ENCODE measurements around the gene VWA5B1. TPM values are rescaled to one million over a fixed set of nuclear protein-coding genes. Genes with fewer than 3 reads are reported as not detected.

The VWA5B1 gene
- total and polyA plus RNA-seq, 2 donors (not counting 3 experiments of a cell fraction or from before 2014, with no cell fraction given), result not detected

DNA sequence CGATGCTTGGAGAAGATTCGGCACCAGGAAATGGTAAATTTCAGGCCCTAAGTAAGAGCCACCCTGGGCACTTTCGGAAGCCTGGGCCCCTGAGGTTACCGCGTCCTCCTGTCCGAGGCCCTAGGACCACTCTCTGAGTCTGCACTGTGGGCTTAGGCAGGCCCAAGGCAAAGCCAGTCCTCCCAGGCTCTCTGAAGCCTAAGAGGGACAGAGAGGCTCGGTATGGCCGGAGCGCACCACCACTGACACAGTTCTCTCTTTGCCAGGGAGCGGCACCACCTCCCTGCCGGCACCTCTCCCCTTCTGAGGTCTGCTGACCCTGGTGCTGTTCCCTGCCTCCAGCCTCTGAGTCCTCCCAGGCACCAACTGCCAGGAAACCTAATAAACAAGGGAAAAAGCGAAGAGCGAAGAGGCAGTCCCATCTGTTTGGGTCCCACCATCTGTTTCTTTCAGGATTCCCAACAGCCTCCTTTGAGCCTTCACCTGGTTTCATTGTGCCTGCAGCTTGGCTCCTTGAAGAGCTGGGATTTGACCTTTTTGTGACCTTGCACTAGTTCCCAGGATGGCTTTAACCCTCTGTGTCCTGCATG, 57.7 kb downstream of the VWA5B1 start:
- H3K27me3 ChIP-seq (ENCODE audit: control insufficient read depth in 2 of 2, insufficient read depth in 2 of 2, low read length in 2 of 2), result no peaks in the 10 kb centered on the region
- H4K20me1 ChIP-seq (replicated peaks; ENCODE audit: control insufficient read depth, extremely low read depth, insufficient read depth, low read length), result no peaks in the 10 kb centered on the region
- no peak overlapping the region for H3K4me3 ChIP-seq (replicated peaks in 1 of 3; ENCODE audit: insufficient read depth in 1 of 3, low read depth in 1 of 3, low read length in 3 of 3)
- dilution Hi-C loops (cut with MboI; ENCODE audit: extremely low pct_ligation_motif_present, low sequenced_read_pairs), result no loop called here
- DNase-seq (ENCODE audit: low read depth, low spot score) (no peak), FAIRE-seq (no peak)
- no TSS peak for BruUV-seq (replicated peaks)
- H3K4me1 ChIP-seq (ENCODE audit: control insufficient read depth, extremely low read depth, insufficient read depth, low read length), result no peaks in the 10 kb centered on the region
- no peaks in the 10 kb centered on the region for H3K9me1 ChIP-seq (replicated peaks; ENCODE audit: control insufficient read depth, extremely low read depth, insufficient read depth, low read length)
- TF ChIP-seq EZH2 (IDR thresholded peaks at IDR 0.05; ENCODE audit: borderline replicate concordance, low read depth, low read length, severe bottlenecking), result no peak
- intact Hi-C loops (cut with micrococcal nuclease), result no loop called here
- no peaks in the 10 kb centered on the region for H3K79me2 ChIP-seq (ENCODE audit: control insufficient read depth, insufficient read depth, low read length)
- CTCF ChIA-PET, result no interaction called here
- POLR2A ChIA-PET, result no interaction called here
- H3K9ac ChIP-seq (replicated peaks; ENCODE audit: extremely low read depth, insufficient read depth, low read length), result no peak overlapping the region
- no peak overlapping the region for H3K4me2 ChIP-seq (ENCODE audit: insufficient read depth, low read length)
- no peaks in the 10 kb centered on the region for H3K36me3 ChIP-seq (ENCODE audit: control insufficient read depth in 2 of 2, extremely low read depth in 1 of 2, insufficient read depth in 2 of 2, low read length in 2 of 2)
- no peak overlapping the region for H3K27ac ChIP-seq (ENCODE audit: insufficient read depth, low read depth, low read length)
- H3K9me3 ChIP-seq (replicated peaks; ENCODE audit: control insufficient read depth, insufficient read depth, low read length), result no peaks in the 10 kb centered on the region
- no peak overlapping the region for H2AFZ ChIP-seq (ENCODE audit: low read depth, low read length)

DNA sequence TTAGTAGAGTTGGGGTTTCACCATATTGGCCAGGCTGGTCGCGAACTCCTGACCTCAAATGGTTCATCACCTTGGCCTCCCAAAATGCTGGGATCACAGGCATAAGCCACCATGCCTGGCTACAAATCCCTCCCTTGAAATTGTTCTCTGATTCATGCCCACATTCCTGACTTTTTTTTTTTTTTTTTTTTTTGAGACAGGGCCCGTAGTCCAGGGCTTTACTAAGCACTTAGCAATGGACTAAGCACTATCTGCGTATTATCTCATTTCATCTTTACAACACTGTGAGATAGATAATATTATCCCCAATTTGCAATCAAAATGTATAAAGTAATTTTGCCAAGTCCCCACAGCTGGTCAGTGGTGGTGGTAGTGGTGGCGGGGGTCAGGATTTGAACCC, 58.9 kb downstream of the VWA5B1 start:
- no peak for TF ChIP-seq GATA2 (IDR thresholded peaks at IDR 0.05; ENCODE audit: insufficient read depth, insufficient read length, low read depth, low read length)
- TF ChIP-seq POLR2AphosphoS5 (IDR thresholded peaks at IDR 0.05; ENCODE audit: insufficient read depth, low read depth, low read length), result no peak
- no peak for TF ChIP-seq MYC (IDR thresholded peaks at IDR 0.05; ENCODE audit: low read depth, low read length)
- TF ChIP-seq JUN (IDR thresholded peaks at IDR 0.05; ENCODE audit: borderline replicate concordance, insufficient read depth, insufficient read length, low read depth), result no peak
- TF ChIP-seq, protein P1, sequence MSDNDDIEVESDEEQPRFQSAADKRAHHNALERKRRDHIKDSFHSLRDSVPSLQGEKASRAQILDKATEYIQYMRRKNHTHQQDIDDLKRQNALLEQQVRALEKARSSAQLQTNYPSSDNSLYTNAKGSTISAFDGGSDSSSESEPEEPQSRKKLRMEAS (IDR thresholded peaks at IDR 0.05; ENCODE audit: insufficient read depth, insufficient read length), result no peak
- TF ChIP-seq EZH2 (IDR thresholded peaks at IDR 0.05; ENCODE audit: borderline replicate concordance, low read depth, low read length, severe bottlenecking), result no peak
- TF ChIP-seq, protein P2, sequence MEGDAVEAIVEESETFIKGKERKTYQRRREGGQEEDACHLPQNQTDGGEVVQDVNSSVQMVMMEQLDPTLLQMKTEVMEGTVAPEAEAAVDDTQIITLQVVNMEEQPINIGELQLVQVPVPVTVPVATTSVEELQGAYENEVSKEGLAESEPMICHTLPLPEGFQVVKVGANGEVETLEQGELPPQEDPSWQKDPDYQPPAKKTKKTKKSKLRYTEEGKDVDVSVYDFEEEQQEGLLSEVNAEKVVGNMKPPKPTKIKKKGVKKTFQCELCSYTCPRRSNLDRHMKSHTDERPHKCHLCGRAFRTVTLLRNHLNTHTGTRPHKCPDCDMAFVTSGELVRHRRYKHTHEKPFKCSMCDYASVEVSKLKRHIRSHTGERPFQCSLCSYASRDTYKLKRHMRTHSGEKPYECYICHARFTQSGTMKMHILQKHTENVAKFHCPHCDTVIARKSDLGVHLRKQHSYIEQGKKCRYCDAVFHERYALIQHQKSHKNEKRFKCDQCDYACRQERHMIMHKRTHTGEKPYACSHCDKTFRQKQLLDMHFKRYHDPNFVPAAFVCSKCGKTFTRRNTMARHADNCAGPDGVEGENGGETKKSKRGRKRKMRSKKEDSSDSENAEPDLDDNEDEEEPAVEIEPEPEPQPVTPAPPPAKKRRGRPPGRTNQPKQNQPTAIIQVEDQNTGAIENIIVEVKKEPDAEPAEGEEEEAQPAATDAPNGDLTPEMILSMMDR (IDR thresholded peaks at IDR 0.05; ENCODE audit: extremely low read depth in 1 of 2, insufficient read depth in 1 of 2, low read depth in 1 of 2, low read length in 2 of 2), result no peak
- no peak for TF ChIP-seq POLR2A (IDR thresholded peaks at IDR 0.05; ENCODE audit: low read depth, low read length)
- TF ChIP-seq FOS (IDR thresholded peaks at IDR 0.05; ENCODE audit: borderline replicate concordance, insufficient read depth, low read length), result no peak
- dilution Hi-C loops (cut with MboI; ENCODE audit: extremely low pct_ligation_motif_present, low sequenced_read_pairs), result no loop called here
- Histone ChIP-seq H3K4me2 (ENCODE audit: insufficient read depth, low read length) (no peak overlapping the region), H3K27ac (ENCODE audit: insufficient read depth, low read depth, low read length) (no peak overlapping the region), H2AFZ (ENCODE audit: low read depth, low read length) (no peak overlapping the region), H3K9ac (replicated peaks; ENCODE audit: extremely low read depth, insufficient read depth, low read length) (no peak overlapping the region), H3K27me3 (ENCODE audit: control insufficient read depth in 2 of 2, insufficient read depth in 2 of 2, low read length in 2 of 2) (no peaks in the 10 kb centered on the region), H3K9me1 (replicated peaks; ENCODE audit: control insufficient read depth, extremely low read depth, insufficient read depth, low read length) (no peaks in the 10 kb centered on the region), H4K20me1 (replicated peaks; ENCODE audit: control insufficient read depth, extremely low read depth, insufficient read depth, low read length) (no peaks in the 10 kb centered on the region), H3K79me2 (ENCODE audit: control insufficient read depth, insufficient read depth, low read length) (no peaks in the 10 kb centered on the region), H3K36me3 (ENCODE audit: control insufficient read depth in 2 of 2, extremely low read depth in 1 of 2, insufficient read depth in 2 of 2, low read length in 2 of 2) (no peaks in the 10 kb centered on the region), H3K9me3 (replicated peaks; ENCODE audit: control insufficient read depth, insufficient read depth, low read length) (no peaks in the 10 kb centered on the region), H3K4me1 (ENCODE audit: control insufficient read depth, extremely low read depth, insufficient read depth, low read length) (no peaks in the 10 kb centered on the region), H3K4me3 (replicated peaks in 1 of 3; ENCODE audit: insufficient read depth in 1 of 3, low read depth in 1 of 3, low read length in 3 of 3) (no peak overlapping the region)
- ChIA-PET CTCF (no interaction called here), POLR2A (no interaction called here)
- BruUV-seq (replicated peaks), result no TSS peak
- DNase-seq (ENCODE audit: low read depth, low spot score) (no peak), FAIRE-seq (no peak)
- intact Hi-C loops (cut with micrococcal nuclease), result no loop called here
